ENCODE results near the gene C6orf136.

Gene C6orf136

DNA sequence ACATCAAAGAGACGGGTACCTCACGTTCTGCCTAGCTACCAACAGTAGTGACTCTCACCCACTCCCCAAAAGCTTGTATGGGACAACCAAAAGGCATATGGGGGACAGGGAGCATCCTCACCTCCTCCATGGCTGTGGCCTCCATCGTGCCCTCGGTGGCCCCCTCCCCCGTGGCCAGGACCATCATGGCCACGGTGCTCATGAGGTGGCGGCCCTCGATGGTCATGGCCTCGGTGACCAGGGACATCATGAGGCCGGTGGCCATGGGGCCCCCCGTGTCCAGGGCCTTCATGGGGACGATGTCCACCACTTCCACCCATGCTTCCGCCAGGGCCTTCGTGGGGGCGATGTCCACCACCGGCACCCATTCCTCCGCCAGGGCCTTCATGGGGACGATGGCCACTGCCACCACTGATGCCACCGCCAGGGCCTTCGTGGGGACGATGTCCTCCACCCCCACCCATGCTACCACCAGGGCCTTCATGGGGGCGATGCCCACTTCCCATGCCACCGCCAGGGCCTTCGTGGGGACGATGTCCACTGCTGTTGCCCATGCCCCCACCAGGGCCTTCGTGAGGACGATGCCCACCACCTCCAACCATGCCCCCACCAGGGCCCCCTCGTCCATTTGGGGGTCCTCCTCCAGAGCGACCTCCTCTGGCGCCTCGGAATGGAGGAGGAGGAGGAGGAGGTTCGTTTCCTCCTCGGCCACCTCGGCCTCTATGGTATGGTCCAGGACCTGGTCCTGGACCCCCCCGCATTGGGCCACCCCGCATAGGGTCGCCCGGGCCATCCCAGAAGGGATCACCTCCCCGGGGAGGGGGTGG, 44.9 kb upstream of the C6orf136 start:
- TF ChIP-seq EGR1 (IDR thresholded peaks at IDR 0.05) (no peak), YY1 (IDR thresholded peaks at IDR 0.05; ENCODE audit: low read depth) (no peak), EP300 (IDR thresholded peaks at IDR 0.05; ENCODE audit: borderline replicate concordance) (no peak), TAF1 (IDR thresholded peaks at IDR 0.05; ENCODE audit: low read depth) (no peak), CEBPB (IDR thresholded peaks at IDR 0.05) (no peak), NFIC (IDR thresholded peaks at IDR 0.05) (no peak), TCF12 (IDR thresholded peaks at IDR 0.05; ENCODE audit: low read depth) (no peak), ZBTB7A (IDR thresholded peaks at IDR 0.05; ENCODE audit: low read depth) (no peak), USF1 (IDR thresholded peaks at IDR 0.05) (no peak), MAX (IDR thresholded peaks at IDR 0.05) (no peak), RAD21 (IDR thresholded peaks at IDR 0.05; ENCODE audit: low read depth) (no peak), TEAD4 (IDR thresholded peaks at IDR 0.05) (no peak), CREB1 (IDR thresholded peaks at IDR 0.05; ENCODE audit: low read depth) (no peak), FOXM1 (IDR thresholded peaks at IDR 0.05; ENCODE audit: borderline replicate concordance, low read depth) (no peak)
- TF ChIP-seq, protein P1, sequence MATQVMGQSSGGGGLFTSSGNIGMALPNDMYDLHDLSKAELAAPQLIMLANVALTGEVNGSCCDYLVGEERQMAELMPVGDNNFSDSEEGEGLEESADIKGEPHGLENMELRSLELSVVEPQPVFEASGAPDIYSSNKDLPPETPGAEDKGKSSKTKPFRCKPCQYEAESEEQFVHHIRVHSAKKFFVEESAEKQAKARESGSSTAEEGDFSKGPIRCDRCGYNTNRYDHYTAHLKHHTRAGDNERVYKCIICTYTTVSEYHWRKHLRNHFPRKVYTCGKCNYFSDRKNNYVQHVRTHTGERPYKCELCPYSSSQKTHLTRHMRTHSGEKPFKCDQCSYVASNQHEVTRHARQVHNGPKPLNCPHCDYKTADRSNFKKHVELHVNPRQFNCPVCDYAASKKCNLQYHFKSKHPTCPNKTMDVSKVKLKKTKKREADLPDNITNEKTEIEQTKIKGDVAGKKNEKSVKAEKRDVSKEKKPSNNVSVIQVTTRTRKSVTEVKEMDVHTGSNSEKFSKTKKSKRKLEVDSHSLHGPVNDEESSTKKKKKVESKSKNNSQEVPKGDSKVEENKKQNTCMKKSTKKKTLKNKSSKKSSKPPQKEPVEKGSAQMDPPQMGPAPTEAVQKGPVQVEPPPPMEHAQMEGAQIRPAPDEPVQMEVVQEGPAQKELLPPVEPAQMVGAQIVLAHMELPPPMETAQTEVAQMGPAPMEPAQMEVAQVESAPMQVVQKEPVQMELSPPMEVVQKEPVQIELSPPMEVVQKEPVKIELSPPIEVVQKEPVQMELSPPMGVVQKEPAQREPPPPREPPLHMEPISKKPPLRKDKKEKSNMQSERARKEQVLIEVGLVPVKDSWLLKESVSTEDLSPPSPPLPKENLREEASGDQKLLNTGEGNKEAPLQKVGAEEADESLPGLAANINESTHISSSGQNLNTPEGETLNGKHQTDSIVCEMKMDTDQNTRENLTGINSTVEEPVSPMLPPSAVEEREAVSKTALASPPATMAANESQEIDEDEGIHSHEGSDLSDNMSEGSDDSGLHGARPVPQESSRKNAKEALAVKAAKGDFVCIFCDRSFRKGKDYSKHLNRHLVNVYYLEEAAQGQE (IDR thresholded peaks at IDR 0.05; ENCODE audit: low read depth): no peak

GRCh38 chr6:30603961-30604360, 43.0 kb upstream of the C6orf136 start:
- TF ChIP-seq CEBPB (IDR thresholded peaks at IDR 0.05) (no peak), TAF1 (IDR thresholded peaks at IDR 0.05; ENCODE audit: low read depth) (no peak), ZBTB7A (IDR thresholded peaks at IDR 0.05; ENCODE audit: low read depth) (no peak), EGR1 (IDR thresholded peaks at IDR 0.05) (no peak), MAX (IDR thresholded peaks at IDR 0.05) (no peak), NFIC (IDR thresholded peaks at IDR 0.05) (no peak)

- TF ChIP-seq YY1 (IDR thresholded peaks at IDR 0.05; ENCODE audit: low read depth) (no peak), TEAD4 (IDR thresholded peaks at IDR 0.05) (no peak), CREB1 (IDR thresholded peaks at IDR 0.05; ENCODE audit: low read depth) (no peak), EGR1 (IDR thresholded peaks at IDR 0.05) (no peak)
Measured at GRCh38 chr6:30610065-30610464, 36.9 kb upstream of the C6orf136 start.

DNA sequence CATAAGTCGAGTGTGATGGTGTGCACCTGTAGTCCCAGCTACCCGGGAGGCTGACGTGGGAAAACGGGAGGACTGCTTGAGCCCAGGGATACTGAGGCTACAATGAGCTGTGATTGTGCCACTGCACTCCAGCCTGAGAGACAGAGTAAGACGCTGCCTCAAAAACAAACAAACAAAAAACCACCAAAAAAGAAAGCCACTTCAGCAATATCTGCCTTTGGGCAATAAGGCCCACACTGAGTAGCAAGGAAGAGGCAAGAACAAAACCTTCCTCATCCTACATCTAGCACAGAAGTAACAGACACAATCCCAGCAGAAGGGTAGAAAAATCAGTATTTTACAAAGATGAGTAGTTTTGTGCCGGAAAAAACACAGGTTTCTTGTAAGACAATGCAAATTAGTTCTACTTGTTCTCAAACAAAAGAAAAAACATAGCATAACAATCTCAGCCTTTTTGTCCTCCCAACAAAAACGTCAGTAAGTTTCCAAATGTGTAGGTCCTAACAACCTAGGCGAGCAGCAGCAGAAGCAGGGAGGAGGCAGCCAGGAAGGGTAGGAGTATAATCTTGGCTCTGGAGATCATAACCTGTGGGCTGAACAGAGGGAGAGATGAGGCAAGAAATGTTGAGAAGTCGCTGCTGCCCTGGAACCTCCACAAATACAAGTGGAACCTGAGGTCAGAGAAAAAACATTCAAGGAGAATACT, 35.6 kb upstream of the C6orf136 start:
- no peak for TF ChIP-seq USF1 (IDR thresholded peaks at IDR 0.05)
- TF ChIP-seq EP300 (IDR thresholded peaks at IDR 0.05; ENCODE audit: borderline replicate concordance): no peak
- no peak for TF ChIP-seq FOXM1 (IDR thresholded peaks at IDR 0.05; ENCODE audit: borderline replicate concordance, low read depth)
- no peak for TF ChIP-seq MAX (IDR thresholded peaks at IDR 0.05)
- TF ChIP-seq TAF1 (IDR thresholded peaks at IDR 0.05; ENCODE audit: low read depth): no peak
- TF ChIP-seq RAD21 (IDR thresholded peaks at IDR 0.05; ENCODE audit: low read depth): no peak
- TF ChIP-seq ZBTB7A (IDR thresholded peaks at IDR 0.05; ENCODE audit: low read depth): no peak
- TF ChIP-seq YY1 (IDR thresholded peaks at IDR 0.05; ENCODE audit: low read depth): no peak
- TF ChIP-seq, protein P1 (IDR thresholded peaks at IDR 0.05; ENCODE audit: low read depth): no peak
- no peak for TF ChIP-seq NFIC (IDR thresholded peaks at IDR 0.05)
- no peak for TF ChIP-seq CEBPB (IDR thresholded peaks at IDR 0.05)
- no peak for TF ChIP-seq CREB1 (IDR thresholded peaks at IDR 0.05; ENCODE audit: low read depth)
- no peak for TF ChIP-seq TEAD4 (IDR thresholded peaks at IDR 0.05)

DNA sequence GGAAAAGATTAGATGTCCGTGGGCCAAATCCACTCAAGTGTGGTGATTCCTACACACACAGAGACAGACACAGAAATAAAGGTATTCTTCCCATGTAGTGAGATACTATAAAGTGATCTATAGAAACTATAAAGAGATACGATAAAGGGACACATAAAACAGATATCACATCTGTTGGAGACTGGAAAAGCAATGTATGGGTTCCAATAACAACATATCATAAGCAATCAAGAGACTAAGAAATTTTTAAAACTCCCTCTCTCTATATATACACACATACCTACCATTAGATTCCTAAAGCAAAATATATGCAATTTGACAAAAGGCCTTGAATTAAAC, 35.1 kb upstream of the C6orf136 start:
- no peak for TF ChIP-seq YY1 (IDR thresholded peaks at IDR 0.05; ENCODE audit: low read depth)
- no peak for TF ChIP-seq MAX (IDR thresholded peaks at IDR 0.05)
- TF ChIP-seq CREB1 (IDR thresholded peaks at IDR 0.05; ENCODE audit: low read depth): no peak
- TF ChIP-seq CEBPB (IDR thresholded peaks at IDR 0.05): no peak
- TF ChIP-seq EGR1 (IDR thresholded peaks at IDR 0.05): no peak

Measured in Ishikawa (cell line).